GM23248 (cell line): ENCODE measurements around the gene TMEM252.

Experiments
- EZH2 ChIP-seq: fragments of 200-600 bp; sonication (generic); IDR thresholded peaks from 2 replicates; pipeline ENCODE4 v1.6.1; 2018; ENCODE audit warnings: antibody characterized with exemption, mild to moderate bottlenecking; ENCODE audit not compliant: insufficient read depth, poor library complexity, severe bottlenecking
- EZH2phosphoT487 ChIP-seq: fragments of 200-600 bp; sonication (generic); IDR thresholded peaks from 2 replicates; pipeline ENCODE4 v1.6.1; 2018; ENCODE audit warnings: antibody characterized with exemption, moderate library complexity, mild to moderate bottlenecking, low read depth; ENCODE audit not compliant: insufficient read depth

- no peak for TF ChIP-seq EZH2phosphoT487
- TF ChIP-seq EZH2, result no peak
Measured at GRCh38 chr9:68522131-68522530, 18.6 kb downstream of the TMEM252 start.
